Skin epidermis (tissue), 12 donors: ENCODE measurements around the gene SIRPA.
A peak's percentile ranks its signal among the peaks of the same experiment; 100 is the strongest.
"Not testable (repeated sequence)": the region's sequence is repeated elsewhere in the genome, so short reads cannot be mapped to it uniquely, and the experiment has no call there.

ENCODE experiments used
- H3K27ac ChIP-seq, 21 experiments: fragments of 200-600 bp; sonication (generic) in 11 of 21; one replicate each; pipeline ENCODE4 v1.5.0; 2020; ENCODE audit warnings: mild to moderate bottlenecking in 3 of 21, inconsistent platforms in 2 of 21, moderate library complexity in 2 of 21
- H3K4me3 ChIP-seq, 7 experiments: fragments of 200-600 bp; sonication (generic) in 2 of 7; one replicate each; pipeline ENCODE4 v1.5.0; 2020; ENCODE audit warnings: inconsistent platforms in 2 of 7, mild to moderate bottlenecking in 2 of 7, moderate library complexity in 1 of 7

Gene SIRPA

DNA sequence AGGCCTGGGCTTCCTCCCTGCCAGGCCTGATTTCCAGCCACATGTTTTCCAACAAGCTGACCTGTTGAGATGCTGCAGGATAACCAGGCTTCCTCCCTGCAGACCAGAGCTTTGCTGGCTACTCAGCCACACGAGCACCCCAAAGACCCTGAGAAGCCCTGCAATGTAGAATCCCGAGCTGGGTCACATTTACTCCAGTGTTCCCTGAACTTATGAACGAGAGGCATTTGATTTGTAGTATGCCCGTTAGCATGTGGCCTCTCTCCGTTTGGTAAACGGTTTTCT lies 4.0 kb downstream of the SIRPA start:
- no peak overlapping the region for H3K4me3 ChIP-seq
- H3K27ac ChIP-seq = peak overlapping the region in 11 of 21 experiments; percentile 6 to 95 (median 86)

DNA sequence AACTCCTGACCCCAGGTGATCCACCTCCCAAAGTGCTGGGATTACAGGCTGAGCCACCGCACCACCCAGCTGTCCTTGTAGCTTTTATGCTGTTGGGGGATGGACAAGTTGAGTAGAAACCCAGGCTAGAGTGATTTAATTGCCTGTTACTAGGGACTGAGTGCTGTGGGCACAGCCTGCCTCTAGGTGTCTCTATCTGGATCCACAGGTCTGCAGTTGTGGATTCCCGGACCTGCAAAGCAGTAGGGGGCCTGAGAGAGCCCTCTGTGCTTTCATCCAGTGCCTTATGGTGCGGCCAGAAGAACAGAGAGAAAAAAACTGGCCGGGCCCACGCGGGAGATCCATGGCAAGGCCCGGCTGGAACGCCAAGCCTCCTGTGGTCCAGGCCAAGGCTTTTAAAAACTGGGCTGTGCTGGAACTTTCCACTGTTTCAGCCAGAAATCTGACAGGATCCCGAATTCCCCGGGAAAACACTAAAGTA lies 5.2 kb downstream of the SIRPA start:
- H3K4me3 ChIP-seq = no peak overlapping the region
- H3K27ac ChIP-seq = peak overlapping the region in 6 of 21 experiments; percentile 7 to 51 (median 28)

DNA sequence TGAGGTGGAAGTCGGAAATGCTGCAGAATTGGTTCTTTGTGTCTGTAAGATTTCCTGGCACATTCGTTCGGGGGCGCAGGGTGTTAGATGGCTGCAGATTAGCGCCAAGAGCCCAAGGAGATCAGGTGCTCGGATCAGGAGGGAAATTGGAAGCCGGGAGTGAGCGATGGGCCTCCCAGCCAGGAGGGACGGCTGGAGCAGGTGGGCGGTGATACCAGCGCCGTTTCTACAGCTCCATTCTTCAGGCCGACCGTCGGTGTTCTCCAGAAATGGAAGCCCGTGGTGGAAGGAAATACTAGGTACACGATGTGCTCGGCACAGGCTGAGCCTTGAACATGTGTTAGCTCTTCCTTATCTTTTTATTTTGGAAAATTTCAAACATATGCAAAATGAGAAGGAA lies 6.5 kb downstream of the SIRPA start:
- Histone ChIP-seq H3K4me3 (no peak overlapping the region), H3K27ac (no peak overlapping the region)

DNA sequence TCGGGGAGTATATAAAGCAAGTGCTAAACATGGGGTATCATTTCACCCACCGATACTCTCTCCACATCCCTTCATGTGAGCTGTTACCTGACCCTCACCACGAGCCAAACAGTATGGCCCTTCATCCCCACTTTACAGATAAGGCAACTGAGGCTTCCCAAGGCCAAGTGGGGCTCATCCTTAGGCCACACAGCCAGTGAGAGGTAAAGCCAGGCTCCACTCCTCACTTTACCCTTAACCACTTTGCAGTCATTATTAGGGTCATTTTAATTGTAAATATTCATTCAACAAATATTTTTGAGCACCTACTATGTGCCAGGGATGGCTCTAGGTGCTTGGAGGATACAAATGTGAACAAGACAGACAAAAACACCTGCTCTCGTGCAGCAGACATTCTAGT lies 7.0 kb downstream of the SIRPA start:
- Histone ChIP-seq H3K4me3 (no peak overlapping the region), H3K27ac (no peak overlapping the region)

DNA sequence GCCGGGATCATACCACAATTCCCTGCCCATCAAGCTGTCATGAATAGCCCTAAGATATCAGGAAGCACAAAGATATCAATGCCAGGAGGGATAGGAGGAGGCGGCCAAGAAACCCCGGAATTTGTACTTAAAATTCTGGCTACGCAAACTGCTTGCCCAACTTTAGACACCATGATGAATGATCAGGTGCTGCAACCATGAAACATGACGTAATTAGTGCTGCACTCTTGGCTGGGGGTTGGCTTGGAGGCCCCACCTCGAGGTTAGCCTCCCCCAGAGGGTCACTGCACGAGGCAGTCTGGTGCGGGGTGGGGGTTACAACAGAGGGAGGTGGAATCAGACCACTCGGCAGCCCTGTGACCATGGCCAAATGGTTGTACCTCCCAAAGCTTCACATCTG lies 8.9 kb downstream of the SIRPA start:
- no peak overlapping the region for H3K27ac ChIP-seq

DNA sequence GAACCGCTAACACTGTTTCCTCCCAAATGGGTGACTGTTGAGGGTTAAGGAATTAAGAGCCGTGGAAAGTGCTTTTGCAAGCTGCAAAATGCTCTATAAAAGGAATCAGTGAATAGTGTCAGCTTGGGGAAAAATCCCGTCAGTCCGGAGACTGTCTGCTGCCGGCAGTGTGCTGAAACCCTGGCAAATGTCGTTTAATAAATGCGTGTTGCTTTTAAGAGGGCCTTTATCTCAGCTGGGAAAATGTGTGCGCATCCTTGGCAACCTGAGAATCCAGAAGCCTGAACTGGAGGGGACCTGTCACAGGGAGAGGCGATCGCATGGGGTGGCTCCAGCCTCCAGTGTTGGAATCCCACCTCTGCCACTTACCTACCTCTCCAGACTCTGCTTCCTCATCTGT lies 9.8 kb downstream of the SIRPA start:
- H3K4me3 ChIP-seq = no peak overlapping the region
- no peak overlapping the region for H3K27ac ChIP-seq

More for the DNA sequence above, 8.9 kb downstream of the SIRPA start:
- no peak overlapping the region for H3K4me3 ChIP-seq

DNA sequence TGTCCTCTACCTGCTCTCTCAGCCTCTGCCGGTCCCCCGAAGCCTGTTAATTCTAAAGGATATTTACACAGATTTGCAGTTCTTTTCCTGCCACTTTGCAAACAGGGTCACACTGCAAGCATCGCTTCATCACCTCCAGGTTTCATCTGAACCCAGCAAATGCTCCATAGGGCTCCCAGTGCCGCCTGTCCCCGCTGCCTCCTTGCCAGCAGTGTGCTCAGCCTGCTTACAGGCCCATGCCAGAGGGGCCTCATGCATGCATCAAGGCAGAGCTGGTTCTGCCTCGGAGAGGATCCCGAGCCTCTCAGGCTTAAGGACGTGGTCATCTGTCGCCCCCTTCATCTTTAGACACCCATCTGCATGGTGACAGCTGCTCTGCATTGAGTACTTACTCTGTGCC lies 10.5 kb downstream of the SIRPA start:
- Histone ChIP-seq H3K4me3 (no peak overlapping the region), H3K27ac (no peak overlapping the region)

DNA sequence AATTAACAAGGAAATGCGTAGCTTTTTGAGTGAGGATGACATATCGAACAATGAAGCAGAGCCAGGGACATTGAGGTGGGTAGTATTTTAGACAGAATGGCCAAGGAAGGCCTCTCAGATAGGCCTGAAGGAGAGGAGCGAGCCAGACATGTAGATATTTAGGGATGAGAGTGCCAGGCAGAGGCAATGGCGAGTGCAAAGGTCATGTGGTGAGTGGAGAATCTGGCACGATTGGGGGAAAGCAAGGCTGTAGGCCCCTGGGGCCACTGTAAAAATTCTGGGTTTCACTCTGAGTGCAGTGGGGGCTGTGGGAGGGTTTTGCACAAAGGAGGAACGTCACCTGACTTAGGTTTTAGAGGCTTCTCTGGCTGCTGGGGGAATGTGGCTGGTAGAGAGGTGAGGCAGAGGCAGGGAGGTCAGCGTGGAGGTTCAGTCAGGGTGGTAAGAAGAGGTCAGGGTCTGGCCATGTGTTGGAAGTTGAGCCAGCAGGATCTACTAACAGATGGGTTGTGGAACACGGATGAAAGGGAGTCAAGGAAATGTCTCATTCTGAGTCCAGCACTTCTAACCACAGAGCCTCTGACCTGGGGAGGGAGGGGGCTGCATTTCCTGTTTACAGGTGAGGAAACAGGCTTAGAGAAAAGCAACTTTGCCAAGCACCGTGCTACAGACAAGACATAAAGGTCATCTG lies 11.3 kb downstream of the SIRPA start:
- H3K27ac ChIP-seq = no peak overlapping the region
- no peak overlapping the region for H3K4me3 ChIP-seq

DNA sequence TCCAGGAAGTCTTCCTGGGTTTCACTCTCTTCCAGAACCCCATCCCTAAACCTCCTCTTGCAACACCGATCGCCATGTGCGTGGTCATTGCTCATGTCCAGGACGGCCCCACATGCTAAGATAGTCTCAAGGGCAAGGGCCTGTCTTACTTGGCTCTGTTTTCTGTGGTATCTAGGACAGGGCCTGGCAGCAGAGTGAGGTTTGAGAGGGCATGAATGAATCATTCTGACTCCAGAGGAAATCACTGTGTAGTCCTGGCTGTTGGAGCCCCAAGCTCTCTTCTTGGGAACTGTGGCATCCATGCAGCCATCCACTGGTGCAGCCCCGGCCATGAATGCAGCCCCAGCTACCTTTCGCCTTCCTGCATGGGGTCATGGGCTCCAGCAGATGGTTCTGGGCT lies 12.4 kb downstream of the SIRPA start:
- no peak overlapping the region for H3K27ac ChIP-seq

DNA sequence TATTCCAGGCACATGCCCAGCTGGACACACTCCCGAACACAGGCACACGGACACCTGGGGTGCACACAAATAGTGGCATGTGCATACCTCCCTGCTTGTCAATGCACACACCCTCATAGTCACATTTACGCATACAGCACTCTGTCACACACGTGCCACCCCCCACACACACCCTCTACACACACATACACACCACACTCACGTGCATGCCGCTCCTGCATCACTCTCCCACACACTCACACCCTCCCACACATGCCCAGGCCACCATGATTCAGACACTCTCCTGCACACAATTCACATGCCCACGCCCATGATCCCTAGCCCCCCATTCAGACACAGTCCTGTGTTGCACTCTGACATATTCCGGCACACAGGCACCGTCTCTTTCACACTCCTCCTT lies 13.0 kb downstream of the SIRPA start:
- Histone ChIP-seq H3K4me3 (no peak overlapping the region), H3K27ac (no peak overlapping the region)

More for the DNA sequence above, 12.4 kb downstream of the SIRPA start:
- H3K4me3 ChIP-seq = no peak overlapping the region

DNA sequence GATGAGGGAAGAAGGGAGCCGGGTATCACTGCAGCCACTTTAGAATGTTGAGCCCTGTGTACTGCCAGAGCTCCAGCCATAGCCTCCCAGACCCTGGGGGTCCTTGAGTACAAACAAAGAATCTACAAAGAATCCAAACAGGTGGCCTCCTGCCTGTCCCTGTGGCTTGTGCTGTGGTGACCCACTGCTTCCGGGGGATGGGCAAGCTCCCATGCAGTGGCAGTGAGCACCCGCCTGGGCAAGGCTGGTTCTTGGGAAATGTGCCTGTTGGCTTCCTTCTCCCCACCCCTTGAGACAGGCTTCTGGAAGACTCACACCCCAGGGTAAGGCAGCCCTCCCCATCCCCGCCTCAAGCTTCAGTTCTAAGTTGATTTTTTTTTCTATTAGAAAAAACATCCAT lies 13.9 kb downstream of the SIRPA start:
- H3K4me3 ChIP-seq = no peak overlapping the region
- H3K27ac ChIP-seq = no peak overlapping the region

DNA sequence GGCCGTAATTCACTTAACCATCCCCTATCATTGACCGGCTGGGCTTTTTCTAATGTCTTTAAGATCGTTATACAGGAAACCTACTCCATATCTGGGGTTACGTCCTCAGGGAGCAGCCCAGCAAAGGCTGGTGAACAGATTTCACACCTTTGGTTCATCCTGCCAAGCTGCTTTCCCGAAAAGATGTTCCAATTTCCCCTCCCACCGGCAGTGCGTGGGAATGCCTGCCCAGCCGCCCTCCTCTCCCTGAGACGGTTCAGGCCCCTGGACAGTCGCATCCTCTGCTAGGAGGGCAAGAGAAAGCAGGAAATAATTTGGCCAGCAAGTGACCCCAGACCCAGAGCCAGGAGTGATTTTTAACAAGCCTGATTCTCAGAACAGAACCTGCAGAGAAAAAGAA lies 16.3 kb downstream of the SIRPA start:
- Histone ChIP-seq H3K27ac (peak overlapping the region in 7 of 21 experiments; percentile 19 to 65 (median 48)), H3K4me3 (no peak overlapping the region)

DNA sequence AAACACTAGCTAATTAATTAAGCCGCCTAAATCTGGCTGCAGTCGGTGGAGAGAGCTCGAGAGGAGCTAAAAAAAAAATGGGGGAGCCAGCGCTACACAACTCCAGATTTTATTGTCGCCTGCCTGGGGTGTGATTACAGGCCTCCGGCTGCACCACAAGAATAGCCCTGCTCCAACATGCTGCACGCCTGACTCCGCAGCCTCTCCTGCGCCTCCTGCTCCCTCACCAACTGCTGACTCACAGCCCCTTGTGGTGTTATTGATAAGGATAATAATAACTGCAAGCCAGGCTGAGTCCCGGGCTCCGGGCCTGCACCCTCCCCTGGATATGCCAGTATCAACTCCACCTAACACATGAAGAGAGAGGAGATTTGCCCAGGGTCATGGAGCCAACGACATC lies 16.8 kb downstream of the SIRPA start:
- H3K27ac ChIP-seq = peak overlapping the region in 11 of 21 experiments; percentile 19 to 65 (median 36)

DNA sequence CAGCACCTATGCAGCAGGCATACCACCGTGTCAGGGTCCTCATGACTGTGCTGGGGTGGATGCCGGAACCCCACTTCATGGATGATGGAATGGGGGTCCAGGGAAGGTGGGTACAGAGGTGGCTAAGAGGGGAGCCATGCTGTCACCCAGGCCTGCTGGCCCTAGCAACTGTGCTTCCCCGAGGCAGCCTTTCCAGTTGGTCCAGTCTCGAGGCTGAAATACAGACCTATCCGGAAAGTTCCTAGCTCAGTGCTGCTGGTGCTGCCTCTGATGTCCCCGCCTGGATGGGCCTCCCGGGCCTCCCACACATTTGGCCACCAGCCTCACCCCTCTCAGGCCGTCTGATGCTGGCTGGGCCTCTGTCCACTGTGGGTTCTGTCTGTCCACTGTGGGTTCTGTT lies 17.4 kb downstream of the SIRPA start:
- Histone ChIP-seq H3K27ac (peak overlapping the region in 11 of 21 experiments; percentile 21 to 64 (median 36)), H3K4me3 (no peak overlapping the region)

More for the DNA sequence above, 16.8 kb downstream of the SIRPA start:
- H3K4me3 ChIP-seq = no peak overlapping the region

DNA sequence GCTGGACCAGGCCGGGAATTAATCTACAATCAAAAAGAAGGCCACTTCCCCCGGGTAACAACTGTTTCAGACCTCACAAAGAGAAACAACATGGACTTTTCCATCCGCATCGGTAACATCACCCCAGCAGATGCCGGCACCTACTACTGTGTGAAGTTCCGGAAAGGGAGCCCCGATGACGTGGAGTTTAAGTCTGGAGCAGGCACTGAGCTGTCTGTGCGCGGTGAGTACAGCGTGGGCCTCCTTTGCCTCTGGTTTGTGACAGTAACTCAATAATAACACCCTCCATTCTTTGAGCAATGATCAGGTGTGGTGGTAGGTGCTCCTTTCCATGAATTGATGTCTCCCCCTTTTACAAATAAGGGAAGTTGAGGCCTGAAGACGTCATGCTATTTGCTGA lies 20.0 kb downstream of the SIRPA start:
- not testable (repeated sequence) for H3K4me3 ChIP-seq, H3K27ac ChIP-seq

DNA sequence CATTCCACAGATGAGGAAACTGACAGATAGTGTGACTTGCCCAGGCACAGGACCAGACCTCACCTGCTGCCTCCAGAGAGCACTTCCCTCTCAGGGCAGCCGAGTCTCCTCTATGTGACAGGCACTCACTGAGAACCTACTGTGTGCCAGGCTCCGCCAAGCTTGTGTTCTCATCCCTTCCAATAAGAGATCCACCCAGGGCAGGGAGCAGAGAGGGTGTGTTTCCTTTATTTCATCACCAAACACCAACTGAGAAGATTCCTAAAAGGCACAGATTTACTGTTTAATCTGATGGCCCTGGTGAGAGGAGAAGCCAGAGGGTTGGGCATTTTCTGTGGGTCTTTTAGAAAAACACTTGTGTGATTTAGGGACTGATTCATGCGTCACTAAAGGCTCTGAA lies 20.5 kb downstream of the SIRPA start:
- H3K27ac ChIP-seq = no peak overlapping the region

DNA sequence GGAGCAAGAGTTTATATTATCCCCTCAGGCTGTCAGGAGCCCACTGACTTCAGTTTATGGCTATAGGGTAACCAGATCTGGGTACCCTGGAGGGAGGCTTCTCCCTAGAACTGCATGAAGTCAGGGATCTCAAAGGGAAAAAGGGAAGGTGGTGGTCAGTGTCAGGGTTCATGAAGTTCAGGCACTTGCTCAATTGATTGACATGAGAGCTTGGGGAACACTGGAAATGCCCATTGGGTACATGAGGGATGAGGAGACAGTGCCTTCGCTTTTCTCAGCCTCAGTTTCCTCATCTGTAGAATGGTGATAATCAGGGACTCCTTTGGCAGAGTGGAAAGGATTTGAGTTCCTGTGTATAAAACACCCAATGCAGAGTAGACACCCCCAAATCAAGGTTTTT lies 22.6 kb downstream of the SIRPA start:
- Histone ChIP-seq H3K4me3 (no peak overlapping the region), H3K27ac (no peak overlapping the region)

More for the DNA sequence above, 20.5 kb downstream of the SIRPA start:
- no peak overlapping the region for H3K4me3 ChIP-seq

DNA sequence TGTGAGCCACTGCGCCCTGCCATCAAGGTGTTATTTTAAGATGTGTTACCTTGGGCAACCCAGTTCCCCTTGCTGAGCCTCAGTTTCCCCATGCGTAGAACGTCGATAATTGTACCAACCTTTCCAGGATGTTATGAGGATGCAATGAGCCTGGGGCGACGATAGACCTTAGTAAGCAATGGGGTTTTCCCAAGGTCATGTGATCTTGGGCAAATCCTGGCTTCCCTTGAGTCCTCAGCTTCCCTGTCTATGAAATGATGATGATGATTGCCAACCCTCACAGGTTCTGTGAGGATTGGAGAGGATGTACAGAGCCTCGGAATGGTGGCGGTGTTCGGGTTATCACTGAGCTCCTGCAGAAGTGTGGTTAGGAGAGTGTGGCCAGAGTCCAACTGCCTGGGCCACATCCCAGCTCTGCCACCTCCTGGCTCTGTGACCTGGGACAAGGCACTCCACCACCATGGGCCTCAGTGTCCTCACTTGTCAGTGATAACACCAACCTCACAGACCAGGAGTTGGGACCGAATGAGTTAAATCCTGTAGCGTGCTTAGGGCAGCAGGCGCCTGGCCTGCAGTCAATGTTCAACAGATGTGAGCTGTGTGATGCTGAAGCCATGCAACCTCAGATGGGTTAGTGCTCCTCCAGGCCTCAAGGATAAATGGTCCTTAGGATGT lies 23.4 kb downstream of the SIRPA start:
- Histone ChIP-seq H3K27ac (no peak overlapping the region), H3K4me3 (no peak overlapping the region)

DNA sequence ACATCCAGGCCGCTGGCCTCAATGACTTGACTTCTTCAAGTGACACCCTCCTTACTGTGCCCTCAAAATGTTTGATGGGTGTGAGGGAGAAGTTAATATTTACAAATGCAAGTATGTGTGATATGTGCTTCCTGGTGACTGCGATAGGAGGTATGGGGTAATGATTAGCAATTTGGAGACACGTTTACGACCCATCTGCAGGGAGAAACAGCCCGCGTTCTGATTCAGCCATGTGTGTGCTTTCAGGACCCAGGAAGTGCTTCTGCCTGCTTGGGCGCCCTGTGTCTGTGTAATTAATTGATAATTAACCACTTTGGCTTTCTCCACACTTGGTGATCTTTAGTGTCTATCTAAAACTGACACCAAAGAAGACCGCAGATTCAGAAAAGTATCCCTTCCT lies 25.0 kb downstream of the SIRPA start:
- Histone ChIP-seq H3K27ac (peak overlapping the region in 1 of 21 experiments; percentile 43), H3K4me3 (no peak overlapping the region)

DNA sequence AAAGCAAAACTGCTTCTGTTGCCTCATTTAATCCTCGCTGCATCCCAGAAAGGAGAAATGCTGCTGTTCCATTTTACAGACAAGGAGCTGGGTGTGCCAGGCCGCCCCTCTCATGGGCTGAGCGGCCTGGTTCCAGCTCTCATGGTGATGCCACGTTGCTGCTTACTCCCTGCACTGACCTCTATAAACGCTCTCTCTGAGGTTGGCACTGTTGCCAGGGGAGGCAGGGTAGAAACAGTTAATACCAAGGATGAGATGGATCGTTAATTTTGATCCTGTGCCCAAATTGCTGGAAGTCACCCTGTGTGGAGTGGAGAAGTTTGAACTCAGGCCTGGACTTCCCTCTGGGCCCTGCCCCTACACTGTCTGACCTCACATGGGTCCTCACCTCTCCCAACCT lies 25.6 kb downstream of the SIRPA start:
- Histone ChIP-seq H3K27ac (no peak overlapping the region), H3K4me3 (no peak overlapping the region)

DNA sequence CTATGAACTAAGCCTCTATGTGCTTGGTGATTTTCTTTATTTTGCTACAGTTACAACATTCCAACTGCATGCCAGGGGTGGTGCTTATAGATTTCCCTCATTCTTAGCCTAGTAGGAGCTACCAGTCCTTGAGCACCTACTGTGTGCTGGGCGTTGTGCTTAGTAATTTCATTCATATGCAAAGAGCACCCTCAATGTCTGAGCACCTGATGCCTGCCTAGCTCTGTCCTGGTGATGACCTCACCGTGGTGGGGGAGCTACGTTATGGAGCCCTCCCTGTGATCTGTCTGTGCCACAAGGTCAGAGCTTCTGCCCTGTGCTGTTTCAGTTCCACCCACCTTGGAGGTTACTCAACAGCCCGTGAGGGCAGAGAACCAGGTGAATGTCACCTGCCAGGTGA lies 26.8 kb downstream of the SIRPA start:
- H3K4me3 ChIP-seq, H3K27ac ChIP-seq: not testable (repeated sequence)

DNA sequence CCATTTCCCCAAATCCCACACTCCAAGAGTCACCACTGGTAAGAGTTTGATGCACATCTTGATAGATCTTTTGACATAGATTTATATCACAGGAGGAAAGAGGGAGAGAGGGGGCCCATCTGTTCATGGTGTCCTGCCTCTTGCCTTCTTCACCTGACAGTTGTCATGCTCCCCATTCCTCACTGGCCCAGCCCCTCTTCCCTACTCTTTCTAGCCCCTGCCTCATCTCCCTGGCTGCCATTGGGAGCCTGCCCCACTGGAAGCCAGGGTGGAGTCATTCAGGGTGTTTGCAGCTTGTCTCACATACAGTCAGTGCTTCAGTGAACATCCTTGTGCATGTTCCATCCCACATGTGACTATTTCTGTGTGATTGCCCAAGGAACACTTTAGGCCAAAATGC lies 27.6 kb downstream of the SIRPA start:
- no peak overlapping the region for H3K27ac ChIP-seq
- no peak overlapping the region for H3K4me3 ChIP-seq
